Kasumi-1 (cell line): ENCODE results near the gene SETDB2.

Source experiments
- DNase-seq, 2 experiments: peaks; one replicate each; lab custom pipeline; 2025; lab: John Stamatoyannopoulos, UW

SETDB2 gene, protein sequence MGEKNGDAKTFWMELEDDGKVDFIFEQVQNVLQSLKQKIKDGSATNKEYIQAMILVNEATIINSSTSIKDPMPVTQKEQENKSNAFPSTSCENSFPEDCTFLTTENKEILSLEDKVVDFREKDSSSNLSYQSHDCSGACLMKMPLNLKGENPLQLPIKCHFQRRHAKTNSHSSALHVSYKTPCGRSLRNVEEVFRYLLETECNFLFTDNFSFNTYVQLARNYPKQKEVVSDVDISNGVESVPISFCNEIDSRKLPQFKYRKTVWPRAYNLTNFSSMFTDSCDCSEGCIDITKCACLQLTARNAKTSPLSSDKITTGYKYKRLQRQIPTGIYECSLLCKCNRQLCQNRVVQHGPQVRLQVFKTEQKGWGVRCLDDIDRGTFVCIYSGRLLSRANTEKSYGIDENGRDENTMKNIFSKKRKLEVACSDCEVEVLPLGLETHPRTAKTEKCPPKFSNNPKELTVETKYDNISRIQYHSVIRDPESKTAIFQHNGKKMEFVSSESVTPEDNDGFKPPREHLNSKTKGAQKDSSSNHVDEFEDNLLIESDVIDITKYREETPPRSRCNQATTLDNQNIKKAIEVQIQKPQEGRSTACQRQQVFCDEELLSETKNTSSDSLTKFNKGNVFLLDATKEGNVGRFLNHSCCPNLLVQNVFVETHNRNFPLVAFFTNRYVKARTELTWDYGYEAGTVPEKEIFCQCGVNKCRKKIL

DNA sequence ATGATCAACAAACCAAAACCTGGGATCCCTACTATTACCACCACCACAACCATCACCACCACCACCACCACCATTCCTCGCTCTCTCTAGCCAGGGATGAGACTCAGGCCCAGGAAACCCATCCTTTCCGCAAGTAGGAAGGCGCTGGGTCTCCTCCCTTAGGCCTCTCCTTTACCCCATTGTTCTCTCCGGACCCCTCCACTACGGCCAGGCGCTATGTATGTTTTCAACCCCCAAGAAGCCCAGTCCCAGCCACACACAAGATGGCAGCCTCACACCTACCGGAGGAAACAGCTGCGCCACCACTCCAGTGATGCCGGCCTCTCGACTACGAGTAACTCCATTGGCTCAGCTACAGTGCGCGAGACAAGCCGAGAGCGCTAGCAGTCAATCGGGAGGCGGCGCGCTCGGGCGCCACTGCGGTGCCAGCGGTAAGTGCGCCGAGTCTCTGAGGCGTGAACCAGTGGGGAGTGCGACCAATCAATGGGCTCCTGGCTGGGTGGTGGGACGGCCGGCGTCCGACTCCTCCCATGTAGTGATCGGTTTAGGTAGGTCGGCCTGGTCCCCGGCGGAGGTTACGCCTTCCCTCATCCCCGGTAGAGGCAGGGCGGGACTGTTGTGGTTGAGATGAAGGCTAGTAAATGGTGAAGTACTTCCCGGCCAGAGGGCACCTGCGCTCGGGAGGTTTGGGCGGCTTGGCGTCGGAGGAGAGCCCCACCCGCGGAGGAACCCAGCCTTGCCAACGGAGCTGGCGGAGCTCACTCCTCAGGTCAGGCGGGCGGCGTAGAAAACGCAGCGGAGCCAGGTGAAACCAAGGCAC, at the start of gene SETDB2, which contains the start of gene CAB39L:
SETDB2 (plus strand) TSS at position 571 of the 820 bp plus-strand sequence. CDS start 7,620 bp downstream, outside the sequence.
CAB39L (minus strand) TSS at position 361 of the 820 bp plus-strand sequence. CDS start 61,154 bp downstream, outside the sequence.
- peak; percentile 98 for DNase-seq

GRCh38 chr13:49395451-49395865, 48.6 kb upstream of the SETDB2 start:
- DNase-seq = no peak

- DNase-seq = no peak
Observed at GRCh38 chr13:49395878-49396380, 48.1 kb upstream of the SETDB2 start.

DNA sequence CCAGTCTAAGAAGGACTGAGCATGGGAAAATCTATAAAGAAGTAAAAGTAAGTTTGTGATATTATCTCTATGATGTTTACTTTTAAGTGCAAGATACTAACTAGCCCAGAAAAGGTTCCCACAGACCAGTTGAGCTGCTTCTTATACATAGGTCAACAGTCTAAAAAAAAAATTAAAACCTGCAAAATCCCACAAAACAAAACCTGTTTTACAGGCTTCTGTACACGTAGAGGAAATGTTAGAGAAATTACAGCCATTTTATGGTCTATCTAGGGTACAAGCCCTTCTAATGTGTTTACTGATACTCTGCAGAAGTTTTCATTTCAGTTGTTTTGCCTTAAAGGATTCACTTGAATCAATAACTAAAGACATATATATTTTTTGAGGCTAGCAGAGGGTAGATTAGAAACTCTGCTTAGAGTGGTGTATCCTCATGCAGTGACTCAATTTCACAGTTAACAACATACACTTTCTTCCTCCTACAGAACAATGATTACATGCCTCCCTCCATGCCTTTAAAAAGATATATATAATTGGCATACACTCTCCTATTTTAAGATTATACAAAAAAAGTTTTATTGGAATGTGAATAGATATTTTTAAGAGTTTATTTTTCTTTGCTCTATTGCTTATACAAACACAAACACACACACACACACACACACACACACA, 44.1 kb upstream of the SETDB2 start:
- DNase-seq = no peak

- DNase-seq = peak; percentile 41 to 48
Observed at GRCh38 chr13:49400755-49401659, 43.1 kb upstream of the SETDB2 start.

- no peak for DNase-seq
Observed at GRCh38 chr13:49403996-49404702, 39.9 kb upstream of the SETDB2 start.

- no peak for DNase-seq
Observed at GRCh38 chr13:49404703-49405020, 39.4 kb upstream of the SETDB2 start.

DNA sequence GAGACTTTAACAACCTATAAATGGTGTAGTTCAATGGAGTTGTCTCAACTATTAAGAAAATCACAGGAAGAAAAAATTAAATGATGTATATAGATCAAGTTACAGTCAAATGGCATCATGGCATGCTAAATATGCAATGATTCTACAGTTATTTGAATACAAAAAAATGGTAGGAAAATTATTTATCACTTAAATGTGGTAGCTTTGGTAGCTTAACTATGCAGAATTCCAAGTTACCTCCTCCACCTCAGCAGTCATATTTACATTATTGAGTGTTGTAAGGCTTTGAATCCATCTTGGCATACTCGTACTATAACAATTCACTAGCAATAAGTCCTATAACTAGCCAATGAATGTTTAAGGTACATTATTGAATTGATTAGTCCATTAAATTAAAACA, 37.0 kb upstream of the SETDB2 start:
- DNase-seq = no peak

GRCh38 chr13:49407936-49408335, 36.1 kb upstream of the SETDB2 start:
- DNase-seq = no peak

- no peak for DNase-seq
Observed at GRCh38 chr13:49409008-49409407, 35.1 kb upstream of the SETDB2 start.

DNA sequence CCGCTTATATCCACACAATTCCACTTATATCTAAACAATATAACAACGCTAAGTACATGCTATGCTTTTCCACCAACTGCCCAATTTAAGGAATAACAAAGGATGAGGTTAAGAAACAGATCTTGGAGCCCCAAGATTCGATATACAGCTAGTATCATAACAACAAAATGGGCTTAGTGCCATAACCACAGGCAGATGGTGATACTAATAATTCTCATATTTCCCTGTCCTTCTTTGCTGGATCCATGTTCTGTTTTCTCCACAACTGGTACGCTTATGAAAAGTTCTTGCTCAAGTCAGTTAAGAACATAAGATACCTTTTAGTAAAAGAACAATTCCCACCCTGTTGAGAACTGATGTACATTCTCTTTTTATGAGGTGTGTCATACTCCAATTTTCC, 34.1 kb upstream of the SETDB2 start:
- no peak for DNase-seq

DNA sequence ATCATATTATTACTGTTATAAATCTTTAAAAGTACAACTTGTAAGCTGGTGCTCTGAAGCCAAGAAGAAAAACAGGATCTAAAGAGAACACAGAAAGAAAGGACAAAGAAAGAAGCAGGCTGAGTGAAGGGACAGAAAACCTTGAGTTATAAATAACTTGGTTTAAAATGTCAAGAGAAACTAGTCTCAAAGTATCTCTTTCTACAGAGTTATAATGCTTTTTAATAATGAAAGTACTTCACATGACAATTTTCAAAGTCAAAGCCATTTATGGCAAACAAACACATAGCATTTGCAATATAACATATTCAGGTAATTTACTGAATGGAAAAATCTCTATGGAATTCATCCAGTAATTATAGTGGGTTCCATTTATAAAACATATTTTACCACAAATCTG, 33.6 kb upstream of the SETDB2 start:
- DNase-seq = no peak

GRCh38 chr13:49411353-49411752, 32.7 kb upstream of the SETDB2 start:
- DNase-seq = no peak

- no peak for DNase-seq
Observed at GRCh38 chr13:49412749-49413148, 31.3 kb upstream of the SETDB2 start.

DNA sequence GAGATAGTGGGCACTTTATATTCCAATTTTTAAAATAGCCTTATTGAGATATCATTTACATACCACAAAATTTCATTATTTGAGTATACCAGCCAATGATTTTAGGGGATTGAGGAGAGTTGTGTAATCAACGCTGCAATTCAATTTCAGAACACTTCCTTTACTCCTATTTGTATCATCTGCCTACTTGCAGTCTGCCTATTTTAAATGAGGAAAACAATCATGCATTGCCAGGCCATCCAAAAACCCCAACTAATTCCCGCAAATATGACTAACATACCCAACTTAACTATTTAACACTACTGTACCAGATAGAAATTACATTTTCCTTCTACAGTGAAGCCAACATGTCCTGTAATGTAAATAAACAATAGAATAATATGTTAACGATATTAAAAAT, 26.9 kb upstream of the SETDB2 start:
- DNase-seq = no peak

DNA sequence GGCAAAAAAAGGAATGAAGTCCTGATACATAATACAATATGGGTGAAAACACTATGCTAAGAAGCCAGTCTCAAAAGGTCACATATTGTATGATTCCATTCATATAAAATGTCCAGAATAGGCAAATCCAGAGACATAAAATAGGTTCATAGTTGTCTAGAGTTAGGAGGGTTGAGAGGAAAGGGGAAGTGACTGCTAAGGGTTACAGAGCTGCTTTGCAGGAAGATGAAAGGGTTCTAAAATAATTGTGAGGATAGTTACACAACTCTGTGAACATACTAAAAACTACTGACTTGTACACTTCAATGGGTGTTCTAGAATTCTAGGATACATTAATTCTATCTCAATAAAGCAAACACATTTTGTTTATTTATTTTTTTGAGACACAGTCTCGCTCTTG, 25.9 kb upstream of the SETDB2 start:
- DNase-seq = peak; percentile 85 to 91

DNA sequence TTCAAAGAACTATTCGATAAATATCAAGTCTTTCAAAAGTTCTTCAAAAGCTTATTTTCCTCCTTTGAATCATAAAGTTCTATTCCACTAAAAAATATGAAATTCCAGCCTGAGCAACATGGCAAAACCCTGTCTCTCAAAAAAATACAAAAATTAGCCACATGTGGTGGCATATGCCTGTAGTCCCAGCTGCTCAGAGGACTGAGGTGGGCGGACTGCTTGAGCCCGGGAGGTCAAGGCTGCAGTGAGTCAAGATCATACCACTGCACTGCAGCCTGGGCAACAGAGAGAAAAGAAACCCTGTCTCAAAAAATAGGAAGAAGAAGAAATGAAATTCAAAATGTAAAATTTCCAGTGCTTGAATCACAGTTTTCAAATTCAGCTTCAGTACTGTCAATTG, 24.8 kb upstream of the SETDB2 start:
- DNase-seq = no peak

- no peak for DNase-seq
Observed at GRCh38 chr13:49421391-49421790, 22.7 kb upstream of the SETDB2 start.

DNA sequence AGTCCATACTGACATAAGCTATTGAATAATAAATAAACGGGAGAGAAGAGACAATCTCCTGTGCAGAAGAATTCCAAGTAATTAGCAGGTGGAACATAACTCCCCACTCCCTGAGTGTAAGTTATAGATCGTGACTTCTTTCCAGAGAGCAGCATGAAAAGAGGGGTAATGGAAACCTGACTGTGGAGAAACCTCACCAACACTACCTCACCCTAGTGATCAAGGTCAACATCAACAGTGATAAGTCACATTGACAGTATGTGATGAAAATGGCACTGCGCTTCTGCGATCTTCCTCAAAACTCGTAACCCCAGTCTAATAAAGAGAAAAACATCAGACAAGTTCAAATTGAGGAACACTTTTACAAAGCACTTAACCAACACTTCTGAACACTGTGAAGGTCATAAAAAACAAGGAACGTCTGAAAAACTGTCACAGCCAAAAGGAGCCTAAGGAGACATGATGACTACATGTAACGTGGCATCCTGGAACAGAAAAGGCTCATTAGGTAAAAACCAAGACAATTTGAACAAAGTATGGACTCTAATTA, 20.0 kb upstream of the SETDB2 start:
- no peak for DNase-seq
